GM23338 (cell line): Measurements from ENCODE around the gene EIF2D. TPM values are rescaled to one million over a fixed set of nuclear protein-coding genes. Genes with fewer than 3 reads are reported as not detected.

ENCODE experiments used
- ATAC-seq: fragments of 200-7000 bp; cut with Tn5 transposase; 3 replicates; pipeline ENCODE4 v1.9.1; 2020
- DNase-seq: peaks from one replicate; pipeline ENCODE4 v3.0.0-alpha.2; 2015; ENCODE audit warnings: low spot score
- H2AFZ ChIP-seq: fragments of 200-600 bp; sonication (generic); 2 replicates; pipeline ENCODE4 v1.8.0; 2016; ENCODE audit warnings: antibody characterized with exemption, mild to moderate bottlenecking, moderate library complexity
- H3F3A ChIP-seq: fragments of 200-600 bp; sonication (generic); replicated peaks from 2 replicates; pipeline ENCODE4 v1.8.0; 2017; ENCODE audit warnings: antibody characterized with exemption, mixed run types, low read depth
- H3K27ac ChIP-seq: fragments of 200-600 bp; sonication (generic); 2 replicates; pipeline ENCODE4 v1.6.1; 2016; ENCODE audit warnings: low read depth
- H3K27me3 ChIP-seq: fragments of 200-600 bp; sonication (generic); 2 replicates; pipeline ENCODE4 v1.8.0; 2016; ENCODE audit warnings: mild to moderate bottlenecking, mixed run types, moderate library complexity; ENCODE audit not compliant: insufficient read depth
- H3K36me3 ChIP-seq: fragments of 200-600 bp; sonication (generic); 2 replicates; pipeline ENCODE4 v1.8.0; 2016; ENCODE audit warnings: mild to moderate bottlenecking; ENCODE audit not compliant: insufficient read depth
- H3K4me1 ChIP-seq: fragments of 200-600 bp; sonication (generic); 2 replicates; pipeline ENCODE4 v1.8.0; 2016; ENCODE audit warnings: mild to moderate bottlenecking, moderate library complexity; ENCODE audit not compliant: insufficient read depth
- H3K4me2 ChIP-seq: fragments of 200-600 bp; sonication (generic); 2 replicates; pipeline ENCODE4 v1.7.1; 2017; ENCODE audit warnings: mixed run types
- H3K4me3 ChIP-seq: fragments of 200-600 bp; sonication (generic); 2 replicates; pipeline ENCODE4 v1.6.1; 2016; ENCODE audit warnings: mixed run types
- H3K79me2 ChIP-seq: fragments of 200-600 bp; sonication (generic); replicated peaks from 2 replicates; pipeline ENCODE4 v1.8.0; 2017; ENCODE audit warnings: mild to moderate bottlenecking; ENCODE audit not compliant: insufficient read depth
- H3K9me2 ChIP-seq: fragments of 200-600 bp; sonication (generic); 2 replicates; pipeline ENCODE4 v1.8.0; 2017; ENCODE audit not compliant: insufficient read depth
- H4K20me1 ChIP-seq: fragments of 200-600 bp; sonication (generic); replicated peaks from 2 replicates; pipeline ENCODE4 v1.8.0; 2017; ENCODE audit warnings: mild to moderate bottlenecking; ENCODE audit not compliant: insufficient read depth
- H3K27ac Mint-ChIP-seq: 2 replicates; pipeline ENCODE4 v1.8.0; 2020; ENCODE audit warnings: inconsistent platforms, mild to moderate bottlenecking, moderate library complexity, mixed read lengths
- H3K27me3 Mint-ChIP-seq: 3 replicates; pipeline ENCODE4 v1.8.0; 2022; ENCODE audit warnings: low read depth, mild to moderate bottlenecking, moderate library complexity, mixed read lengths, inconsistent platforms; ENCODE audit not compliant: insufficient read depth, poor library complexity
- H3K36me3 Mint-ChIP-seq: 3 replicates; pipeline ENCODE4 v1.8.0; 2021; ENCODE audit warnings: low read depth, mild to moderate bottlenecking, inconsistent platforms, moderate library complexity, mixed read lengths
- H3K4me1 Mint-ChIP-seq: 3 replicates; pipeline ENCODE4 v1.8.0; 2020; ENCODE audit warnings: mild to moderate bottlenecking, inconsistent platforms, mixed read lengths
- H3K4me3 Mint-ChIP-seq: 3 replicates; pipeline ENCODE4 v1.8.0; 2021; ENCODE audit warnings: moderate library complexity, mild to moderate bottlenecking, inconsistent platforms, mixed read lengths
- H3K9me3 Mint-ChIP-seq: 3 replicates; pipeline ENCODE4 v1.8.0; 2020; ENCODE audit warnings: moderate library complexity, mild to moderate bottlenecking, inconsistent platforms, mixed read lengths
- EZH2 ChIP-seq: fragments of 200-600 bp; sonication (generic); IDR thresholded peaks from one replicate; pipeline ENCODE4 v1.8.0; 2017; ENCODE audit warnings: antibody characterized with exemption, mild to moderate bottlenecking, low read depth; ENCODE audit not compliant: unreplicated experiment
- EZH2phosphoT487 ChIP-seq: fragments of 200-600 bp; sonication (generic); IDR thresholded peaks from one replicate; pipeline ENCODE4 v1.8.1; 2018; ENCODE audit warnings: antibody characterized with exemption; ENCODE audit not compliant: unreplicated experiment
- JUNB ChIP-seq: IDR thresholded peaks from one replicate; pipeline ENCODE4 v1.6.1; 2016; ENCODE audit warnings: antibody characterized with exemption; ENCODE audit not compliant: unreplicated experiment
- NANOG ChIP-seq: IDR thresholded peaks from 2 replicates; pipeline ENCODE4 v1.6.1; 2016; ENCODE audit warnings: antibody characterized with exemption, borderline replicate concordance
- POLR2AphosphoS5 ChIP-seq: IDR thresholded peaks from 2 replicates; pipeline ENCODE4 v1.6.1; 2016; ENCODE audit warnings: antibody characterized with exemption, low read depth
- STAT1 ChIP-seq: IDR thresholded peaks from one replicate; pipeline ENCODE4 v1.6.1; 2016; ENCODE audit warnings: antibody characterized with exemption; ENCODE audit not compliant: unreplicated experiment
- ZNF114 ChIP-seq: fragments of 250-450 bp; sonication (Bioruptor Pico); IDR thresholded peaks from 2 replicates; pipeline ENCODE4 v1.5.0; 2020; ENCODE audit warnings: mild to moderate bottlenecking, moderate library complexity
- ZNF331 ChIP-seq: fragments of 250-450 bp; sonication (Bioruptor Pico); IDR thresholded peaks from 2 replicates; pipeline ENCODE4 v1.5.0; 2020; ENCODE audit warnings: low read depth, mild to moderate bottlenecking, moderate library complexity
- polyA plus RNA-seq: library from polyadenylated mRNA; unstranded; fragments of >200 nt; fragmentation: Nextera tagmentation; extraction: Ambion mirVana; gene quantifications from 2 replicates; pipeline ENCODE4 v1.2.1, GENCODE V29; 2016
- total RNA-seq: library from RNA; depleted of rRNA; stranded (reverse); fragments of >200 nt; shearing (Covaris generic); gene quantifications from 2 replicates; pipeline ENCODE4 v1.2.3, GENCODE V29; 2014
- TF ChIP-seq, protein P1 (sequence below), 2 experiments: fragments of 200-600 bp in 1 of 2; sonication (generic) in 1 of 2; conservative IDR thresholded peaks; 2 replicates each; pipeline versions ENCODE4 v1.5.1 to v1.6.1; 2016 to 2017; ENCODE audit warnings: antibody characterized with exemption in 2 of 2, low read depth in 2 of 2, mild to moderate bottlenecking in 2 of 2, moderate library complexity in 1 of 2
- TF ChIP-seq, protein P2 (sequence below): fragments of 250-450 bp; sonication (Bioruptor Pico); IDR thresholded peaks from 2 replicates; pipeline ENCODE4 v1.5.0; 2020; ENCODE audit warnings: mild to moderate bottlenecking, moderate library complexity

Gene EIF2D
- total and polyA plus RNA-seq, 2 experiments from 2014 or later = 25.1 to 34.8 TPM

DNA sequence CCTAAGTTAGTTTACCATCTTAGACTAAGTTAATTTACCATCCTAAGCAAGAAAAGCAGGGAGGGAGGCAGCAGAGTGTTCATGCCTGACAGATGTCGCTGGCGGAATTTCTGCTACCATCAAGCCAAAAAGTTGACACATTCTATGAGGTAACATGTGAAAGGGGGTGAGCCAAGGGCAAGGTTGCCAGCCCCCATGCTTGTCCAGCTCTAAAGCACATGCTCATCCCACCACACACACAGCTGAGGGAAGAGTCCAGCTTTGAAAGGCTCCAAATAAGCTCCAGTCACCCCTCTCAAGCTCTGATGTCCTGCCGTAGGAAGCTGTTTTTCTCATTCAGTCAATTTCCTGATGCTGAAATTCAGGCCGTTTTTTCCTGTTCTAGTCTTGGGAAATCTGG, 46.3 kb downstream of the EIF2D start (continued):
- no peak for TF ChIP-seq STAT1
- TF ChIP-seq POLR2AphosphoS5 = no peak
- no peak for TF ChIP-seq ZNF331 (CRISPR knock-in tag)
- TF ChIP-seq, protein P1, sequence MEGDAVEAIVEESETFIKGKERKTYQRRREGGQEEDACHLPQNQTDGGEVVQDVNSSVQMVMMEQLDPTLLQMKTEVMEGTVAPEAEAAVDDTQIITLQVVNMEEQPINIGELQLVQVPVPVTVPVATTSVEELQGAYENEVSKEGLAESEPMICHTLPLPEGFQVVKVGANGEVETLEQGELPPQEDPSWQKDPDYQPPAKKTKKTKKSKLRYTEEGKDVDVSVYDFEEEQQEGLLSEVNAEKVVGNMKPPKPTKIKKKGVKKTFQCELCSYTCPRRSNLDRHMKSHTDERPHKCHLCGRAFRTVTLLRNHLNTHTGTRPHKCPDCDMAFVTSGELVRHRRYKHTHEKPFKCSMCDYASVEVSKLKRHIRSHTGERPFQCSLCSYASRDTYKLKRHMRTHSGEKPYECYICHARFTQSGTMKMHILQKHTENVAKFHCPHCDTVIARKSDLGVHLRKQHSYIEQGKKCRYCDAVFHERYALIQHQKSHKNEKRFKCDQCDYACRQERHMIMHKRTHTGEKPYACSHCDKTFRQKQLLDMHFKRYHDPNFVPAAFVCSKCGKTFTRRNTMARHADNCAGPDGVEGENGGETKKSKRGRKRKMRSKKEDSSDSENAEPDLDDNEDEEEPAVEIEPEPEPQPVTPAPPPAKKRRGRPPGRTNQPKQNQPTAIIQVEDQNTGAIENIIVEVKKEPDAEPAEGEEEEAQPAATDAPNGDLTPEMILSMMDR (conservative IDR thresholded peaks at IDR 0.05; ENCODE audit: low read depth in 2 of 2) = no peak
- TF ChIP-seq NANOG = no peak

DNA sequence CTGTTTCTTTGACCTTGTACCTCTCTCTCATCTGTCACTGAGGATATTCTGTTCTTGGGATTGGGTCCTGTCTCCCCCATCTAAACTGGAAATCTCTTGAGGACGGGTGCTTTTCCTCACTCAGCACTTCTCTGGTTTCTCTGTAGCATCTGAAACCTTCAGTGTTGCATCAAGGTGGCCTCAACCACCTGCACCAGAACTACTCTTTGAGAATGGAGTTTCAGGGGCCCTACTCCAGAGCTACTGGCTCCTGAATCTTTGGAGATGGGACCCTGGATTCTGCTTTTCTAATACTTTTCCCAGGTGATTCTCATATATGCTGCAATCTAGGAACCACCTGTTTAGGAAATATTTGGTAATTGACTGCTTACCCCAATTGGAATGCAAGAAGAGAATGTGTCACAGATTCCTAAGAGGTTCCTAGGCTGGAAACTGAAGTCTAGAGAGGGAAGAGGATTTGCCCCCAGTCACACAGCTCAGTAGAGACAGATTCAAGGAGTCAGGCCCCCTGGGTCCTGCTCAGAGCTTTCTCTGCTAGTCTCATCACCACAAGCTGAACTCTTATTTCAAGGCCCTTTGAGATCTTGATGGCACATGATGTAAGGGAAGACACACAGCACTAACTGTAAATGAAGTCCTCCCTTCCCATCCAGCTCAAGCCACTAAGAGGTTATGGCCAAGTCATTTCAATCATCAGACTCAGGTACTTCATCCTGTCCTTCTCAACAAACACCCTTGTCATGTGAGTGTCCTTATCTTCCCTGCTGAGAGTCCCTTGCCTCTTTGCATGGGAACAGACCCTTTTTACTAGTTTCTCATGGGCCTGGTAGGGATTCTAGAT, 48.7 kb downstream of the EIF2D start:
- Histone ChIP-seq H2AFZ (no peak overlapping the region), H3K79me2 (no peaks in the 10 kb centered on the region), H3K4me2 (no peak overlapping the region), H3K36me3 (no peaks in the 10 kb centered on the region), H3K27ac (no peak overlapping the region), H3K27me3 (peaks cover 5% of the 10 kb centered on the region), H4K20me1 (no peaks in the 10 kb centered on the region), H3K4me1 (no peaks in the 10 kb centered on the region; the same call in none of the 2 replicates), H3K4me3 (no peak overlapping the region), H3K9me2 (0 out of 2 replicates have a peak, but pooled peaks cover under 1% of the 10 kb centered on the region), H3F3A (no peaks in the 10 kb centered on the region)
- no peak for DNase-seq
- no peaks in the 10 kb centered on the region for H3K9me3 Mint-ChIP-seq
- peaks cover 20% of the 10 kb centered on the region for H3K4me1 Mint-ChIP-seq
- no peaks in the 10 kb centered on the region; the same call in 2 of the 3 replicates for H3K36me3 Mint-ChIP-seq
- ATAC-seq = no peak
- peaks cover 12% of the 10 kb centered on the region for H3K27me3 Mint-ChIP-seq
- no peak overlapping the region for H3K27ac Mint-ChIP-seq
- H3K4me3 Mint-ChIP-seq = no peak overlapping the region
- TF ChIP-seq ZNF114 (CRISPR knock-in tag) = no peak
- TF ChIP-seq EZH2 = no peak
- no peak for TF ChIP-seq EZH2phosphoT487
- TF ChIP-seq, protein P1 (conservative IDR thresholded peaks at IDR 0.05; ENCODE audit: low read depth in 2 of 2) = no peak
- TF ChIP-seq POLR2AphosphoS5 = no peak
- TF ChIP-seq, protein P2, sequence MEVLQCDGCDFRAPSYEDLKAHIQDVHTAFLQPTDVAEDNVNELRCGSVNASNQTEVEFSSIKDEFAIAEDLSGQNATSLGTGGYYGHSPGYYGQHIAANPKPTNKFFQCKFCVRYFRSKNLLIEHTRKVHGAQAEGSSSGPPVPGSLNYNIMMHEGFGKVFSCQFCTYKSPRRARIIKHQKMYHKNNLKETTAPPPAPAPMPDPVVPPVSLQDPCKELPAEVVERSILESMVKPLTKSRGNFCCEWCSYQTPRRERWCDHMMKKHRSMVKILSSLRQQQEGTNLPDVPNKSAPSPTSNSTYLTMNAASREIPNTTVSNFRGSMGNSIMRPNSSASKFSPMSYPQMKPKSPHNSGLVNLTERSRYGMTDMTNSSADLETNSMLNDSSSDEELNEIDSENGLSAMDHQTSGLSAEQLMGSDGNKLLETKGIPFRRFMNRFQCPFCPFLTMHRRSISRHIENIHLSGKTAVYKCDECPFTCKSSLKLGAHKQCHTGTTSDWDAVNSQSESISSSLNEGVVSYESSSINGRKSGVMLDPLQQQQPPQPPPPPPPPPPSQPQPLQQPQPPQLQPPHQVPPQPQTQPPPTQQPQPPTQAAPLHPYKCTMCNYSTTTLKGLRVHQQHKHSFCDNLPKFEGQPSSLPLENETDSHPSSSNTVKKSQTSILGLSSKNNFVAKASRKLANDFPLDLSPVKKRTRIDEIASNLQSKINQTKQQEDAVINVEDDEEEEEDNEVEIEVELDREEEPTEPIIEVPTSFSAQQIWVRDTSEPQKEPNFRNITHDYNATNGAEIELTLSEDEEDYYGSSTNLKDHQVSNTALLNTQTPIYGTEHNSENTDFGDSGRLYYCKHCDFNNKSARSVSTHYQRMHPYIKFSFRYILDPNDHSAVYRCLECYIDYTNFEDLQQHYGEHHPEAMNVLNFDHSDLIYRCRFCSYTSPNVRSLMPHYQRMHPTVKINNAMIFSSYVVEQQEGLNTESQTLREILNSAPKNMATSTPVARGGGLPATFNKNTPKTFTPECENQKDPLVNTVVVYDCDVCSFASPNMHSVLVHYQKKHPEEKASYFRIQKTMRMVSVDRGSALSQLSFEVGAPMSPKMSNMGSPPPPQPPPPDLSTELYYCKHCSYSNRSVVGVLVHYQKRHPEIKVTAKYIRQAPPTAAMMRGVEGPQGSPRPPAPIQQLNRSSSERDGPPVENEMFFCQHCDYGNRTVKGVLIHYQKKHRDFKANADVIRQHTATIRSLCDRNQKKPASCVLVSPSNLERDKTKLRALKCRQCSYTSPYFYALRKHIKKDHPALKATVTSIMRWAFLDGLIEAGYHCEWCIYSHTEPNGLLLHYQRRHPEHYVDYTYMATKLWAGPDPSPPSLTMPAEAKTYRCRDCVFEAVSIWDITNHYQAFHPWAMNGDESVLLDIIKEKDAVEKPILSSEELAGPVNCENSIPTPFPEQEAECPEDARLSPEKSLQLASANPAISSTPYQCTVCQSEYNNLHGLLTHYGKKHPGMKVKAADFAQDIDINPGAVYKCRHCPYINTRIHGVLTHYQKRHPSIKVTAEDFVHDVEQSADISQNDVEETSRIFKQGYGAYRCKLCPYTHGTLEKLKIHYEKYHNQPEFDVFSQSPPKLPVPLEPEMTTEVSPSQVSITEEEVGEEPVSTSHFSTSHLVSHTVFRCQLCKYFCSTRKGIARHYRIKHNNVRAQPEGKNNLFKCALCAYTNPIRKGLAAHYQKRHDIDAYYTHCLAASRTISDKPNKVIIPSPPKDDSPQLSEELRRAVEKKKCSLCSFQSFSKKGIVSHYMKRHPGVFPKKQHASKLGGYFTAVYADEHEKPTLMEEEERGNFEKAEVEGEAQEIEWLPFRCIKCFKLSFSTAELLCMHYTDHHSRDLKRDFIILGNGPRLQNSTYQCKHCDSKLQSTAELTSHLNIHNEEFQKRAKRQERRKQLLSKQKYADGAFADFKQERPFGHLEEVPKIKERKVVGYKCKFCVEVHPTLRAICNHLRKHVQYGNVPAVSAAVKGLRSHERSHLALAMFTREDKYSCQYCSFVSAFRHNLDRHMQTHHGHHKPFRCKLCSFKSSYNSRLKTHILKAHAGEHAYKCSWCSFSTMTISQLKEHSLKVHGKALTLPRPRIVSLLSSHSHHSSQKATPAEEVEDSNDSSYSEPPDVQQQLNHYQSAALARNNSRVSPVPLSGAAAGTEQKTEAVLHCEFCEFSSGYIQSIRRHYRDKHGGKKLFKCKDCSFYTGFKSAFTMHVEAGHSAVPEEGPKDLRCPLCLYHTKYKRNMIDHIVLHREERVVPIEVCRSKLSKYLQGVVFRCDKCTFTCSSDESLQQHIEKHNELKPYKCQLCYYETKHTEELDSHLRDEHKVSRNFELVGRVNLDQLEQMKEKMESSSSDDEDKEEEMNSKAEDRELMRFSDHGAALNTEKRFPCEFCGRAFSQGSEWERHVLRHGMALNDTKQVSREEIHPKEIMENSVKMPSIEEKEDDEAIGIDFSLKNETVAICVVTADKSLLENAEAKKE (CRISPR knock-in tag) = no peak
- TF ChIP-seq STAT1 = no peak
- no peak for TF ChIP-seq JUNB
- no peak for TF ChIP-seq NANOG
- TF ChIP-seq ZNF331 (CRISPR knock-in tag) = no peak
